ENCODE data around the gene TK1.

TK1 gene

GRCh38 chr17:78163881-78164747 is 22.7 kb downstream of the TK1 start:
- Histone ChIP-seq H3K4me3 (ENCODE audit: low read depth, low read length) (no peak overlapping the region), H3K4me1 (no peaks in the 10 kb centered on the region), H3K9me3 (no peaks in the 10 kb centered on the region), H3K27me3 (no peaks in the 10 kb centered on the region), H3K36me3 (no peaks in the 10 kb centered on the region)
- TF ChIP-seq CTCF (IDR thresholded peaks at IDR 0.05; ENCODE audit: low read depth, low read length), result no peak
- no peak for DNase-seq

GRCh38 chr17:78159575-78160158 is 27.2 kb downstream of the TK1 start:
- Histone ChIP-seq H3K4me1 (no peaks in the 10 kb centered on the region), H3K9me3 (no peaks in the 10 kb centered on the region), H3K27me3 (no peaks in the 10 kb centered on the region), H3K36me3 (no peaks in the 10 kb centered on the region), H3K4me3 (ENCODE audit: low read depth, low read length) (no peak overlapping the region)
- no peak for DNase-seq
- no peak for TF ChIP-seq CTCF (IDR thresholded peaks at IDR 0.05; ENCODE audit: low read depth, low read length)

DNA sequence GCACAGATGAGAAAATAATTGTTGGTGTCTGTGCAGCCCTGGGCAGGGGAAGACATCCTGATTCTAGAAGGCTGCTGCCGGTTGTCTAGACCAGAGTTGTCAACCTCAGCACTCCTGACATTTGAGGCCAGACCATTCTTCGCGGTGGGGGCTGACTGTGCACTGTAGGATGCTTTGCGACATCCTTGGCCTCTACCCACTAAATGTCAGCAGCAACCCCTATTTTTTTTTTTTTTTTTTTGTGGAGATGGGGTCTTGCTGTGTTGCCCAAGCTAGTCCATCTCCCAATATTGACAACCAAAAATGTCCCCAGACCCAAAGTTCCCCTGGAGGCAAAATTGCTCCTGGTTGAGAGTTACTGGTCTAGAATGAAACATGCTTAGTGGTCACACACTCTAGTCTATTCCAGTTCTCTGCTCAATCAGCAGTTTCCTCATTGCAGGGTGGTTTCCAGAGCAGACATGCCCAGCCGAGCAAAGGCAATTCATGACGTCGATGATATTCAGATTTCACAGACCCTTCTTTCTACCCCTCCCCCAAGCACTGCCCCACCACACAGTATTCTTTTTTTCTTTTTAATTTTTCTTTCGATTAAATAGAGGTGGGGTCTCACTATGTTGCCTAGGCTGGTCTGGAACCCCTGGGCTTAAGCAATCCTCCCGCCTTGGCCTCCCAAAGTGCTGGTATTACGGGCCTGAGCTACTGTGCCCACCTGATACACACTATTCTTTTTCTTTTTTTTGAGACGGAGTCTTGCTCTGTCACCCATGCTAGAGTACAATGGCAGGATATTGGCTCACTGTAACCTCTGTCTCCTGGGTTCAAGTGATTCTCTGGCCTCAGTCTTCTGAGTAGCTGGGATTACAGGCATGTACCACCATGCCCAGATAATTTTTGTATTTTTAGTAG is 31.7 kb downstream of the TK1 start:
- Histone ChIP-seq H3K27me3 (no peaks in the 10 kb centered on the region), H3K36me3 (no peaks in the 10 kb centered on the region), H3K9me3 (no peaks in the 10 kb centered on the region), H3K4me1 (no peaks in the 10 kb centered on the region), H3K4me3 (ENCODE audit: low read depth, low read length) (no peak overlapping the region)
- no peak for DNase-seq
- no peak for TF ChIP-seq CTCF (IDR thresholded peaks at IDR 0.05; ENCODE audit: low read depth, low read length)

- TF ChIP-seq CTCF (IDR thresholded peaks at IDR 0.05; ENCODE audit: low read depth, low read length), result no peak
- no peak for DNase-seq
- Histone ChIP-seq H3K9me3 (no peaks in the 10 kb centered on the region), H3K4me1 (no peaks in the 10 kb centered on the region), H3K4me3 (ENCODE audit: low read depth, low read length) (no peak overlapping the region), H3K27me3 (no peaks in the 10 kb centered on the region), H3K36me3 (no peaks in the 10 kb centered on the region)
Measured at GRCh38 chr17:78151514-78152008, 35.3 kb downstream of the TK1 start.

- Histone ChIP-seq H3K36me3 (no peaks in the 10 kb centered on the region), H3K4me1 (peaks cover 18% of the 10 kb centered on the region), H3K27me3 (no peaks in the 10 kb centered on the region), H3K4me3 (ENCODE audit: low read depth, low read length) (no peak overlapping the region), H3K9me3 (no peaks in the 10 kb centered on the region)
- TF ChIP-seq CTCF (IDR thresholded peaks at IDR 0.05; ENCODE audit: low read depth, low read length), result no peak
- DNase-seq, result no peak
Measured at GRCh38 chr17:78148286-78149016, 38.4 kb downstream of the TK1 start.

Measured in BE2C (cell line).